IMR-90 (cell line): ENCODE results near the gene PRKAG2. TPM values are rescaled to one million over a fixed set of nuclear protein-coding genes. Genes with fewer than 3 reads are reported as not detected.
A peak's percentile ranks its signal among the peaks of the same experiment; 100 is the strongest.

Experiments used
- ATAC-seq: fragments of 200-7000 bp; cut with Tn5 transposase; 2 replicates; pipeline ENCODE4 v1.9.1; 2020; ENCODE audit warnings: low read depth, mild to moderate bottlenecking, moderate library complexity
- BruUV-seq: library from RNA; stranded (reverse); fragments of 400-500 nt; replicated peaks from 2 replicates; lab custom pipeline; 2021; lab: Mats Ljungman, UMichigan
- CTCF ChIA-PET: fragments of 300-600 bp; formaldehyde crosslinking; extraction: SDS; loops from one replicate; lab custom pipeline; 2021; ENCODE audit warnings: antibody characterized with exemption; lab: Yijun Ruan, JAX
- POLR2A ChIA-PET: fragments of 300-600 bp; sonication (Branson Sonifier 250); formaldehyde crosslinking; loops from one replicate; lab custom pipeline; 2022; ENCODE audit warnings: antibody characterized with exemption; ENCODE audit not compliant: unreplicated experiment; lab: Charles Lee
- DNase-seq: peaks from one replicate; pipeline ENCODE4 v3.0.0; 2013
- H2AFZ ChIP-seq: replicated peaks from 2 replicates; pipeline ENCODE3; 2013; ENCODE audit warnings: low read length, mild to moderate bottlenecking; ENCODE audit not compliant: poor library complexity
- H2AK5ac ChIP-seq: 2 replicates; pipeline ENCODE4 v1.6.1; 2013; ENCODE audit warnings: low read depth, low read length, inconsistent platforms
- H2AK9ac ChIP-seq: replicated peaks from 2 replicates; pipeline ENCODE3; 2013; ENCODE audit warnings: mild to moderate bottlenecking, low read depth, low read length, moderate library complexity; ENCODE audit not compliant: poor library complexity
- H2BK120ac ChIP-seq: 2 replicates; pipeline ENCODE4 v1.6.1; 2013; ENCODE audit warnings: low read depth, low read length, inconsistent platforms
- H2BK15ac ChIP-seq: 3 replicates; pipeline ENCODE4 v1.6.1; 2013; ENCODE audit warnings: low read depth, low read length, inconsistent platforms
- H2BK20ac ChIP-seq: 2 replicates; pipeline ENCODE4 v1.6.1; 2013; ENCODE audit warnings: low read depth, mild to moderate bottlenecking, inconsistent platforms, low read length, moderate library complexity
- H2BK5ac ChIP-seq: 2 replicates; pipeline ENCODE4 v1.6.1; 2013; ENCODE audit warnings: mild to moderate bottlenecking, low read depth, low read length, inconsistent platforms; ENCODE audit not compliant: poor library complexity, severe bottlenecking
- H3K14ac ChIP-seq: replicated peaks from 2 replicates; pipeline ENCODE4 v1.6.1; 2013; ENCODE audit warnings: low read depth, low read length, inconsistent platforms
- H3K18ac ChIP-seq: 2 replicates; pipeline ENCODE4 v1.6.1; 2013; ENCODE audit warnings: low read depth, low read length, control low read depth
- H3K23ac ChIP-seq: 2 replicates; pipeline ENCODE4 v1.6.1; 2013; ENCODE audit warnings: low read depth, low read length, inconsistent platforms
- H3K27ac ChIP-seq: 2 replicates; pipeline ENCODE4 v1.5.1; 2013; ENCODE audit warnings: mild to moderate bottlenecking, control low read depth, low read length; ENCODE audit not compliant: insufficient read depth
- H3K27me3 ChIP-seq: 2 replicates; pipeline ENCODE4 v1.6.1; 2013; ENCODE audit warnings: low read length; ENCODE audit not compliant: control insufficient read depth, insufficient read depth
- H3K36me3 ChIP-seq: 2 replicates; pipeline ENCODE4 v1.6.1; 2013; ENCODE audit warnings: low read length, mixed read lengths; ENCODE audit not compliant: control insufficient read depth, insufficient read depth
- H3K4ac ChIP-seq: 2 replicates; pipeline ENCODE4 v1.6.1; 2013; ENCODE audit warnings: low read depth, low read length, inconsistent platforms
- H3K4me1 ChIP-seq: 2 replicates; pipeline ENCODE4 v1.6.1; 2013; ENCODE audit warnings: low read length, mixed read lengths; ENCODE audit not compliant: control insufficient read depth, insufficient read depth
- H3K4me2 ChIP-seq: 2 replicates; pipeline ENCODE4 v1.6.1; 2013; ENCODE audit warnings: low read depth, mild to moderate bottlenecking, control low read depth, low read length, moderate library complexity
- H3K4me3 ChIP-seq: 2 replicates; pipeline ENCODE4 v1.5.1; 2013; ENCODE audit warnings: low read depth, mild to moderate bottlenecking, control low read depth, low read length, moderate library complexity; ENCODE audit not compliant: insufficient read depth
- H3K56ac ChIP-seq: 2 replicates; pipeline ENCODE4 v1.6.1; 2013; ENCODE audit warnings: low read length, inconsistent platforms; ENCODE audit not compliant: insufficient read depth; ENCODE audit errors: extremely low read depth
- H3K79me1 ChIP-seq, 2 experiments: 2 replicates each; pipeline ENCODE4 v1.6.1; 2013; ENCODE audit warnings: low read length in 2 of 2, inconsistent platforms in 1 of 2, low read depth in 1 of 2
- H3K9ac ChIP-seq: 2 replicates; pipeline ENCODE4 v1.6.1; 2013; ENCODE audit warnings: low read depth, low read length, control low read depth
- H3K9me1 ChIP-seq: 2 replicates; pipeline ENCODE4 v1.6.1; 2013; ENCODE audit warnings: low read length, inconsistent platforms; ENCODE audit not compliant: insufficient read depth
- H3K9me3 ChIP-seq: 2 replicates; pipeline ENCODE4 v1.6.1; 2013; ENCODE audit warnings: low read length; ENCODE audit not compliant: control insufficient read depth, insufficient read depth
- H4K20me1 ChIP-seq: 2 replicates; pipeline ENCODE4 v1.6.1; 2013; ENCODE audit warnings: low read length, inconsistent platforms; ENCODE audit not compliant: insufficient read depth
- H4K5ac ChIP-seq: 2 replicates; pipeline ENCODE4 v1.6.1; 2013; ENCODE audit warnings: mild to moderate bottlenecking, low read depth, low read length, control low read depth
- H4K8ac ChIP-seq, 2 experiments: 2 replicates each; pipeline ENCODE4 v1.6.1; 2013; ENCODE audit warnings: low read depth in 2 of 2, low read length in 2 of 2, control low read depth in 1 of 2, inconsistent platforms in 1 of 2
- H4K91ac ChIP-seq: 2 replicates; pipeline ENCODE4 v1.6.1; 2013; ENCODE audit warnings: low read depth, low read length, inconsistent platforms; ENCODE audit not compliant: insufficient read depth
- CEBPB ChIP-seq: IDR thresholded peaks from 2 replicates; pipeline ENCODE4 v1.6.1; 2012; ENCODE audit warnings: low read depth, low read length, improper control_type of control experiment
- ELK1 ChIP-seq: fragments of 150-350 bp; IDR thresholded peaks from 2 replicates; pipeline ENCODE4 v1.6.1; 2016; ENCODE audit warnings: low read depth, mild to moderate bottlenecking, low read length, moderate library complexity, borderline replicate concordance
- FOS ChIP-seq: fragments of 150-350 bp; IDR thresholded peaks from 2 replicates; pipeline ENCODE4 v1.6.1; 2016; ENCODE audit warnings: low read depth, low read length
- NFE2L2 ChIP-seq: fragments of 150-350 bp; IDR thresholded peaks from 2 replicates; pipeline ENCODE4 v1.6.1; 2016; ENCODE audit warnings: low read depth, mild to moderate bottlenecking, low read length
- POLR2A ChIP-seq: IDR thresholded peaks from 2 replicates; pipeline ENCODE4 v1.6.1; 2012; ENCODE audit warnings: mild to moderate bottlenecking, low read depth, low read length
- RFX5 ChIP-seq: IDR thresholded peaks from 2 replicates; pipeline ENCODE4 v1.8.0; 2012; ENCODE audit warnings: low read depth, mild to moderate bottlenecking, low read length, moderate library complexity
- SMC3 ChIP-seq: fragments of 150-350 bp; IDR thresholded peaks from 2 replicates; pipeline ENCODE4 v1.6.1; 2016; ENCODE audit warnings: low read depth, mild to moderate bottlenecking, antibody characterized with exemption, low read length, moderate library complexity
- WGBS, 2 experiments: methylation state at CpG; one replicate each; pipeline versions ENCODE4 v1.1.5 to v1.1.7; 2013; ENCODE audit warnings: missing lambda C conversion rate in 2 of 2; ENCODE audit not compliant: insufficient read length in 1 of 2; ENCODE audit errors: extremely low coverage in 2 of 2; 5-methylcytosine and 5-hydroxymethylcytosine counted together
- dilution Hi-C: fragments of 300-500 bp; cut with HindIII; formaldehyde crosslinking; loops from one replicate; pipeline ENCODE4 v1.14.3; 2018; ENCODE audit warnings: low sequenced_read_pairs; ENCODE audit not compliant: unreplicated experiment
- in situ Hi-C: fragments of 300-500 bp; cut with MboI; formaldehyde crosslinking; loops from 3 replicates; pipeline ENCODE4 v1.14.3; 2019; ENCODE audit warnings: low sequenced_read_pairs, inconsistent platforms, mixed read lengths
- intact Hi-C: fragments of 100-400 bp; cut with micrococcal nuclease; formaldehyde crosslinking; loops from 2 replicates; pipeline ENCODE4 v1.10.0; 2022
- polyA plus RNA-seq, 3 experiments: library from polyadenylated mRNA; depleted of rRNA; stranded (reverse); fragments of >200 nt; gene quantifications; 2 replicates each; pipeline ENCODE4 v1.2.3, GENCODE V29; 2012; ENCODE audit warnings: low replicate concordance in 1 of 3
- total RNA-seq: library from RNA; depleted of rRNA; stranded (reverse); fragments of >200 nt; gene quantifications from 2 replicates; pipeline ENCODE4 v1.2.3, GENCODE V29; 2012

Gene PRKAG2
- total and polyA plus RNA-seq, 2 of the 4 experiments (the other 2 are of a cell fraction) = 15.4 to 21.6 TPM

- TF ChIP-seq SMC3 = peak; percentile 82
Observed at GRCh38 chr7:151754142-151754590, 122.7 kb downstream of the PRKAG2 start (continued).

GRCh38 chr7:151752816-151753595, 123.9 kb downstream of the PRKAG2 start:
- H3K4me1 ChIP-seq = peaks cover 34% of the 10 kb centered on the region
- peak overlapping the region; percentile 49 for H4K5ac ChIP-seq
- BruUV-seq = no TSS peak
- no peaks in the 10 kb centered on the region for H3K27me3 ChIP-seq
- peak overlapping the region; percentile 3 for H2AFZ ChIP-seq
- H2BK20ac ChIP-seq = peak overlapping the region; percentile 97
- no peaks in the 10 kb centered on the region for H3K36me3 ChIP-seq
- peak overlapping the region; percentile 11 for H3K14ac ChIP-seq
- peak overlapping the region; percentile 75 for H2BK5ac ChIP-seq
- DNase-seq (peak; percentile 64), ATAC-seq (no peak)
- peak overlapping the region; percentile 98 for H4K91ac ChIP-seq
- H3K9ac ChIP-seq = no peak overlapping the region
- no peak overlapping the region for H3K4me2 ChIP-seq
- no peaks in the 10 kb centered on the region for H3K9me3 ChIP-seq
- peaks cover 22% of the 10 kb centered on the region for H3K9me1 ChIP-seq
- 90% methylated on average over 13 of the region's 19 CpGs; no CpG with 5 or more reads in 1 of the 2 experiments for whole genome bisulfite sequencing, 2 experiments
- intact Hi-C loops = no loop called here
- dilution Hi-C loops = no loop called here
- H3K4ac ChIP-seq = peak overlapping the region; percentile 93
- TF ChIP-seq CEBPB (no peak), NFE2L2 (no peak), ELK1 (no peak), RFX5 (no peak), POLR2A (no peak), FOS (no peak)
- in situ Hi-C loops = loop anchor here (25.0 kb wide), 2 partner anchors 291 to 391 kb away; no protein-coding TSS in a partner anchor
- H3K56ac ChIP-seq = no peak overlapping the region
- peak overlapping the region; percentile 93 for H3K18ac ChIP-seq
- H2AK5ac ChIP-seq = peak overlapping the region; percentile 98
- H2BK15ac ChIP-seq = peak overlapping the region; percentile 96; the same call in 2 of the 3 replicates
- H3K23ac ChIP-seq = no peak overlapping the region
- H4K20me1 ChIP-seq = no peaks in the 10 kb centered on the region
- ChIA-PET CTCF (interaction anchor here (0.5 to 2.1 kb wide), 5 partner anchors 8 to 256 kb away, joined by 3 to 7 read pairs (median 3); no protein-coding TSS in a partner anchor), POLR2A (no interaction called here)
- peak overlapping the region; percentile 76 for H3K27ac ChIP-seq
- H4K8ac ChIP-seq = peak overlapping the region; percentile 12 to 37; a peak in 3 of 4 replicates
- no peak overlapping the region for H3K4me3 ChIP-seq
- H2AK9ac ChIP-seq = peak overlapping the region; percentile 7
- peak overlapping the region; percentile 98 for H2BK120ac ChIP-seq
- peaks cover 0 to 9% of the 10 kb centered on the region in 2 experiments; a peak in 1 of 4 replicates for H3K79me1 ChIP-seq
